ENCODE measurements around the gene BLACAT1. TPM values are rescaled to one million over a fixed set of nuclear protein-coding genes. Genes with fewer than 3 reads are reported as not detected.

BLACAT1 gene
- total RNA-seq, 1 donor from 2014 or later = 1.1 TPM

DNA sequence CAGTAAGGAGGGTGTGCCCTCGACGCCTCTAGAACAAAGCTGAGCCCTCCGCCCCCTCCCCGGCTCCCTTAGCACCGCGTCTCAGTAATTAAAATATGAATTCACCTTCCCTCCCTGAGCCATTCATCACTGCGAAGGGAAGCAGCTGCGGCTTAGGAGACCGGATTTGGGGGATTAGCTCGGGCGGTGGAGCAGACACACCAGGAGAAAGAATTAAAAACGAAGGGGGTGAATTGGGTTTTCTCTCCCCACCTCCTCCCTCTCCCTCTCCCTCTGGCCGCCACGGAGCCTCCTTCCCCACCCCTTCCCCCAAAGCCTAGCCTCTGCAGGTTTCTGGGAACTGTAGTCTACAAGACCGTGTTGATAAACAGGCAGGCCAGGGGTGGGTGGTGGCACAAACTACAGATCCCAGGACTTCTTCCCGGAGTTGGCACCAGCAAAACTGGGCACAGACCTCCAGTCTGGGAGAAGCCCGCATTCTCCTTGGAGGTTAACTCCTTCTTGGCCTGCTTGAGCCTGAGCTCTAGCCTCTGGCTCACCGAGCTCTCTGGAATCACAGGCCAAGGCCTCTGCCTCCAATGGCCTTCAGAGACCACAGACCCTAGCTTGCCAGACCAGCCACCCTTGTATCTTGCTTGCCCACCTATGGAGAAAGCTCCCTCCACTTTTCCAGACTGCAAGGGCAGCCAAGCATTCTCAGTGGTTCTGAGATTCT, 10.8 kb downstream of the BLACAT1 start:
- DNase-seq = no peak
- peaks cover 22% of the 10 kb centered on the region for H3K4me1 Mint-ChIP-seq (ENCODE audit: low read depth, unreplicated experiment)
- TF ChIP-seq, protein P1, sequence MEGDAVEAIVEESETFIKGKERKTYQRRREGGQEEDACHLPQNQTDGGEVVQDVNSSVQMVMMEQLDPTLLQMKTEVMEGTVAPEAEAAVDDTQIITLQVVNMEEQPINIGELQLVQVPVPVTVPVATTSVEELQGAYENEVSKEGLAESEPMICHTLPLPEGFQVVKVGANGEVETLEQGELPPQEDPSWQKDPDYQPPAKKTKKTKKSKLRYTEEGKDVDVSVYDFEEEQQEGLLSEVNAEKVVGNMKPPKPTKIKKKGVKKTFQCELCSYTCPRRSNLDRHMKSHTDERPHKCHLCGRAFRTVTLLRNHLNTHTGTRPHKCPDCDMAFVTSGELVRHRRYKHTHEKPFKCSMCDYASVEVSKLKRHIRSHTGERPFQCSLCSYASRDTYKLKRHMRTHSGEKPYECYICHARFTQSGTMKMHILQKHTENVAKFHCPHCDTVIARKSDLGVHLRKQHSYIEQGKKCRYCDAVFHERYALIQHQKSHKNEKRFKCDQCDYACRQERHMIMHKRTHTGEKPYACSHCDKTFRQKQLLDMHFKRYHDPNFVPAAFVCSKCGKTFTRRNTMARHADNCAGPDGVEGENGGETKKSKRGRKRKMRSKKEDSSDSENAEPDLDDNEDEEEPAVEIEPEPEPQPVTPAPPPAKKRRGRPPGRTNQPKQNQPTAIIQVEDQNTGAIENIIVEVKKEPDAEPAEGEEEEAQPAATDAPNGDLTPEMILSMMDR (IDR thresholded peaks at IDR 0.05; ENCODE audit: partially characterized antibody, unreplicated experiment) = no peak
- H3K9me3 Mint-ChIP-seq (ENCODE audit: unreplicated experiment) = peaks cover 8% of the 10 kb centered on the region
- H3K27ac Mint-ChIP-seq (ENCODE audit: unreplicated experiment) = no peak overlapping the region
- H3K27me3 Mint-ChIP-seq (ENCODE audit: unreplicated experiment) = peaks cover 7% of the 10 kb centered on the region
- no peaks in the 10 kb centered on the region for H3K36me3 Mint-ChIP-seq (ENCODE audit: unreplicated experiment)
- no peak overlapping the region for H3K4me3 Mint-ChIP-seq (ENCODE audit: unreplicated experiment)

DNA sequence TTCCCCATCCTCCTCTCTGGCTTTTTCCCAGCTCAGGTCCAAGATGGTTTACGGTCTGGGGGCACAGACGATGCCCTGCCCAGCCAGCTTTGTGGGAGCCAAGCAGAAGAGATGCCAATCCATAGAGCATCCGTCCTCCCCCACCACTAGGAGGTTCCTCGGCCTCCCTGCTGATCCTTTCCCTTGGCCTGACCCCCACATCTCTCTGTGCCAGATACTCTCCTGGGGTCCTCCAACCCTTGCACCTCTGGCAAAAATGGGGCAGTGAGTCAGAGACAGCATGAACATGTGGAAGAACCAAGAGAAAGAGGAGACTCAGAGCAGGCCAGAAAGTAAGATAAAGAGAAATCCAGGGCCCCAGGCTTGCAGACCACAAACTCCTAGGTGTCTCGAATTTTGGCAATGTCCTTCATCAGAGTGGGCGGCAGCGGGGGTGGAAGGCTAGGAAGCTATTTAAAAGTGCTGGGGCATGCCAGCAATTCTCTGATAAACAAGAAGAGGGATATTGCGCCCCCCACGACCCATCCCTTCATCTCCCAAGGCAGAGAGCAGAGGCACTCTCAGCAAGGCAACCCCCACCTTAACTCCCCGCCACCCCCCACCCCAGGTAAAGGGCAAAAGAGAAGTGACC, 11.4 kb downstream of the BLACAT1 start:
- Mint-ChIP-seq H3K4me3 (ENCODE audit: unreplicated experiment) (no peak overlapping the region), H3K27me3 (ENCODE audit: unreplicated experiment) (peaks cover 7% of the 10 kb centered on the region), H3K27ac (ENCODE audit: unreplicated experiment) (no peak overlapping the region), H3K36me3 (ENCODE audit: unreplicated experiment) (no peaks in the 10 kb centered on the region), H3K4me1 (ENCODE audit: low read depth, unreplicated experiment) (peaks cover 24% of the 10 kb centered on the region), H3K9me3 (ENCODE audit: unreplicated experiment) (peaks cover 7% of the 10 kb centered on the region)
- TF ChIP-seq, protein P1 (IDR thresholded peaks at IDR 0.05; ENCODE audit: partially characterized antibody, unreplicated experiment) = no peak
- no peak for DNase-seq

DNA sequence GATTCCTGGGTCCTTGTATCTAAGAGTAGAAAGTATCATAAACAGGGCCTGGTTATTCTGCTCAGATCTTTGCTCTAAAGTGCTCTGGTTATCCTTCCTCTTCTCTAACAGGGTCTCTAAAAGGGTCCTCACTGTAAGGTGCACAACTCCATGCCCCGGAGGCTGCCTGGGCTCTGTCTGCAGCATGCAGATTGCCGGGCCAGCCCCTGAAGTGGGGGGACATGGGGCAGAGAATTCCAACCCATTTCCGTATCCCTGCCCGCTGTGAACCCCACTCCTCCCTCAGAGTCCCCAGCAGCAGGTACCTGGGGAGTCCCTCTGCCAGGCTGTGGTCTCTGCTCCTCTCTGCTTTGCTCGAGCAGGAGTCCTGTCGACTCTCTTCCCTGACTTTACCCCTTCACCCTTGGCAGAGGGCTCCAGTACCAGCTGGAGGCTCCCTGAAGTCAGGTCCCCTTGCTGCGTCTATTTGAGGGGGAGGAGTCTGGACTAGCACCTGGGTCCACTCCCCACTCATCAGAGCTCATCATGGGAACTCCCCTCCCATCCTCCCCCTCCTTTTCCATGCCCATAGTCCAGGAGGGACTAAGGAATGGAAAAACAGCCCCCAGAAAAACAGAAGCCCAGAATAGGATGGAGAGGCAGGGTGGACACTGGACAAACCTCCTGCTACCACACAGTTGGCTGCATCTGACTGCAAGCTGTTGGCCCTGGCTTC, 12.1 kb downstream of the BLACAT1 start:
- H3K9me3 Mint-ChIP-seq (ENCODE audit: unreplicated experiment) = peaks cover 5% of the 10 kb centered on the region
- no peak for DNase-seq
- peaks cover 5% of the 10 kb centered on the region for H3K27me3 Mint-ChIP-seq (ENCODE audit: unreplicated experiment)
- TF ChIP-seq, protein P1 (IDR thresholded peaks at IDR 0.05; ENCODE audit: partially characterized antibody, unreplicated experiment) = no peak
- H3K4me1 Mint-ChIP-seq (ENCODE audit: low read depth, unreplicated experiment) = peaks cover 23% of the 10 kb centered on the region
- H3K27ac Mint-ChIP-seq (ENCODE audit: unreplicated experiment) = no peak overlapping the region
- H3K36me3 Mint-ChIP-seq (ENCODE audit: unreplicated experiment) = no peaks in the 10 kb centered on the region
- no peak overlapping the region for H3K4me3 Mint-ChIP-seq (ENCODE audit: unreplicated experiment)

DNA sequence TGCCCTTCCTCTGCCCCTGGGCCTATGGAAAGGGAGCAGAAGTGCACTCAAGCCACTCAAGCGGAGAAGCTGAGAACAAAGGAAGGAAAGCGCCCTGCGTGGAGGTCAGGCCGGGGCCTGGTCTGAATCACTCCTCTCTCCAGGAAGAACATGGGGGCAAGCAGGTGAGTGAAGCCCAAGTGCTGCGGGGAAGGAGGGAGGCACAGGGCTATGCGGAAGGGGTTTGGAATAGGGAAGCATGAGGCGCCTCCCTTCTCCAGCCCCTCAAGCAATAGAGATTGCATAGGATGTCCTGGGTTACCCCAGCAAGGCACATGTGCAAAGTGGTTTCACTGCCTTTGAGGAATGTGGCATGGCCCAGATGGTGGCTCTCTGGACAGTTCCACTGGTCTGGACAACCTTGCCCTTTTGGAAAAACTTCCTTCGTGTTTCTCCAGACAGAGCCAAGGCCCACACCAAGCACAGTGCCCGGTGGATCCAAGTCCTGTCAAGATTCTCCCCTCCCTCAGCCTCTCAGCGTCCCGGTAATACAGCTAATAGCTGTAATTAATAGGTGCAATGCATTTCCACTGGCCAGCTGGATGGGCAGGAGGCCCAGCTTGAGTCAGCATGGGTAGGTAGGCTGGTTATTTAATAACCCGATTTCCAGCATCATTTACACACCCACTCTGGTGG, 13.7 kb downstream of the BLACAT1 start:
- Mint-ChIP-seq H3K27ac (ENCODE audit: unreplicated experiment) (no peak overlapping the region), H3K4me3 (ENCODE audit: unreplicated experiment) (no peak overlapping the region), H3K9me3 (ENCODE audit: unreplicated experiment) (peaks cover 3% of the 10 kb centered on the region), H3K27me3 (ENCODE audit: unreplicated experiment) (peaks cover 5% of the 10 kb centered on the region), H3K4me1 (ENCODE audit: low read depth, unreplicated experiment) (peaks cover 23% of the 10 kb centered on the region), H3K36me3 (ENCODE audit: unreplicated experiment) (no peaks in the 10 kb centered on the region)
- no peak for DNase-seq
- TF ChIP-seq, protein P1 (IDR thresholded peaks at IDR 0.05; ENCODE audit: partially characterized antibody, unreplicated experiment) = no peak

All from glutamatergic neuron (in vitro differentiated cells).